NCI-H1105 treated with DMSO at 0.1 percent for 48 hours (cell line): ENCODE results near the gene GSG1.
A peak's percentile ranks its signal among the peaks of the same experiment; 100 is the strongest.
"Not testable (repeated sequence)": the region's sequence is repeated elsewhere in the genome, so short reads cannot be mapped to it uniquely, and the experiment has no call there.

Source experiments
- DNase-seq: peaks from one replicate; lab custom pipeline; 2025; lab: John Stamatoyannopoulos, UW

The GSG1 gene

GRCh38 chr12:13090054-13090453, 13.4 kb downstream of the GSG1 start:
- DNase-seq, result no peak

GRCh38 chr12:13088496-13088895, 15.0 kb downstream of the GSG1 start:
- DNase-seq, result no peak

GRCh38 chr12:13087766-13088165, 15.7 kb downstream of the GSG1 start:
- DNase-seq, result no peak

GRCh38 chr12:13085968-13086686, 17.3 kb downstream of the GSG1 start:
- DNase-seq, result no peak

- DNase-seq, result no peak
These were observed 18.4 kb downstream of the GSG1 start for GRCh38 chr12:13084898-13085640.

- not testable (repeated sequence) for DNase-seq
These were observed 19.8 kb downstream of the GSG1 start for GRCh38 chr12:13083638-13084037.

GRCh38 chr12:13082861-13083260, 20.6 kb downstream of the GSG1 start:
- no peak for DNase-seq

- no peak for DNase-seq
These were observed 23.2 kb downstream of the GSG1 start for GRCh38 chr12:13080266-13080665.

- no peak for DNase-seq
These were observed 24.0 kb downstream of the GSG1 start for GRCh38 chr12:13079440-13079906.

- no peak for DNase-seq
These were observed 27.5 kb downstream of the GSG1 start for GRCh38 chr12:13075786-13076570.

- no peak for DNase-seq
These were observed 28.4 kb downstream of the GSG1 start for GRCh38 chr12:13075118-13075480.

GRCh38 chr12:13074396-13075117, 28.9 kb downstream of the GSG1 start:
- no peak for DNase-seq

- no peak for DNase-seq
These were observed 30.3 kb downstream of the GSG1 start for GRCh38 chr12:13073173-13073572.

- peak; percentile 10 for DNase-seq
These were observed 31.9 kb downstream of the GSG1 start for GRCh38 chr12:13071305-13072280.

- no peak for DNase-seq
These were observed 34.1 kb downstream of the GSG1 start for GRCh38 chr12:13069380-13069779.

GRCh38 chr12:13067322-13067721, 36.1 kb downstream of the GSG1 start:
- no peak for DNase-seq

GRCh38 chr12:13066459-13066858, 37.0 kb downstream of the GSG1 start:
- no peak for DNase-seq

GRCh38 chr12:13066014-13066413, 37.5 kb downstream of the GSG1 start:
- no peak for DNase-seq

- no peak for DNase-seq
These were observed 40.8 kb downstream of the GSG1 start for GRCh38 chr12:13062669-13063068.

- DNase-seq, result no peak
These were observed 42.1 kb downstream of the GSG1 start for GRCh38 chr12:13061377-13061776.

- no peak for DNase-seq
These were observed 42.9 kb downstream of the GSG1 start for GRCh38 chr12:13060581-13060980.
